ENCODE measurements around the gene MYRIP.
"Not testable (repeated sequence)": the region's sequence is repeated elsewhere in the genome, so short reads cannot be mapped to it uniquely, and the experiment has no call there.

Gene MYRIP

DNA sequence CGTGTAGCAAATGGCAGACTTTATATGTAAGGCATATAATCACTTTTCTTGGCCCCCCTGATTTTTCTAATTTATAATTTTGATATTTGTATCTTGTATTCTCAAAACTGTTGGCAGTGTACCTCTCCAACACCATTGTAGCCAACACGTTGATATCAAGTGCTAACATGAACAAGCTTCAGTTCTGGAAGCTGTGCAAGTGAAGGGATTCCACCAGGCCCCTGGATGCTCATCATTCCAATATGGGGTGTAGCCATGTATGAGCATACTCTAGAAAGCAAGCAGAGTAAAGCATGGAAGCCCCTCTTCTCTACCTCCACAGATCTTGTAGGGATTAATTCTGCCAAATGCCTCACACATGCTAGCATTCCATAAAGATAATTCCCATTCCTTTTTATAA is 211.3 kb downstream of the MYRIP start:
- H3K4me3 ChIP-seq (ENCODE audit: control insufficient read depth, low read depth, low read length) = no peak overlapping the region
- no peak for DNase-seq (ENCODE audit: low read depth)
- TF ChIP-seq, protein P1, sequence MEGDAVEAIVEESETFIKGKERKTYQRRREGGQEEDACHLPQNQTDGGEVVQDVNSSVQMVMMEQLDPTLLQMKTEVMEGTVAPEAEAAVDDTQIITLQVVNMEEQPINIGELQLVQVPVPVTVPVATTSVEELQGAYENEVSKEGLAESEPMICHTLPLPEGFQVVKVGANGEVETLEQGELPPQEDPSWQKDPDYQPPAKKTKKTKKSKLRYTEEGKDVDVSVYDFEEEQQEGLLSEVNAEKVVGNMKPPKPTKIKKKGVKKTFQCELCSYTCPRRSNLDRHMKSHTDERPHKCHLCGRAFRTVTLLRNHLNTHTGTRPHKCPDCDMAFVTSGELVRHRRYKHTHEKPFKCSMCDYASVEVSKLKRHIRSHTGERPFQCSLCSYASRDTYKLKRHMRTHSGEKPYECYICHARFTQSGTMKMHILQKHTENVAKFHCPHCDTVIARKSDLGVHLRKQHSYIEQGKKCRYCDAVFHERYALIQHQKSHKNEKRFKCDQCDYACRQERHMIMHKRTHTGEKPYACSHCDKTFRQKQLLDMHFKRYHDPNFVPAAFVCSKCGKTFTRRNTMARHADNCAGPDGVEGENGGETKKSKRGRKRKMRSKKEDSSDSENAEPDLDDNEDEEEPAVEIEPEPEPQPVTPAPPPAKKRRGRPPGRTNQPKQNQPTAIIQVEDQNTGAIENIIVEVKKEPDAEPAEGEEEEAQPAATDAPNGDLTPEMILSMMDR (IDR thresholded peaks at IDR 0.05; ENCODE audit: control insufficient read depth, insufficient read depth, low read depth, low read length, missing control alignments) = no peak

DNA sequence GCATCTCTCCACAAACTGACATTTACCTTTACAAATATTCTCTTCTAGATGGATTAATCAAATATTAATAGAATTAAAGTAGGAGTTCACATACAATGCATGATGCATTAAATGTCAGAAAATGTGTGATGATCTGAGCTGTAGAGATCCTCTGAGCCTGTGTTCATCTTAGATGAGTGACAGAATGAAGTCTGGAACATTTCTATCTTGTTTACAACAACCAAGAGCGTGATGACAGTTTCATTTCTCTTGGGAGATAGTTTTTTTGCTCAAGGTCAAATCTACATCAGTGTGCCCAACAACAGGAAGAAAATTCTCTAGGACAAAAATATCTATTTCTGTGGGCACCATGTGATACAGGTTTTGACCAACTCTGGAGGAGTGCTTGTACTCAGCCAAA is 211.9 kb downstream of the MYRIP start:
- no peak for DNase-seq (ENCODE audit: low read depth)
- TF ChIP-seq, protein P1 (IDR thresholded peaks at IDR 0.05; ENCODE audit: control insufficient read depth, insufficient read depth, low read depth, low read length, missing control alignments) = no peak
- H3K4me3 ChIP-seq (ENCODE audit: control insufficient read depth, low read depth, low read length) = no peak overlapping the region

DNA sequence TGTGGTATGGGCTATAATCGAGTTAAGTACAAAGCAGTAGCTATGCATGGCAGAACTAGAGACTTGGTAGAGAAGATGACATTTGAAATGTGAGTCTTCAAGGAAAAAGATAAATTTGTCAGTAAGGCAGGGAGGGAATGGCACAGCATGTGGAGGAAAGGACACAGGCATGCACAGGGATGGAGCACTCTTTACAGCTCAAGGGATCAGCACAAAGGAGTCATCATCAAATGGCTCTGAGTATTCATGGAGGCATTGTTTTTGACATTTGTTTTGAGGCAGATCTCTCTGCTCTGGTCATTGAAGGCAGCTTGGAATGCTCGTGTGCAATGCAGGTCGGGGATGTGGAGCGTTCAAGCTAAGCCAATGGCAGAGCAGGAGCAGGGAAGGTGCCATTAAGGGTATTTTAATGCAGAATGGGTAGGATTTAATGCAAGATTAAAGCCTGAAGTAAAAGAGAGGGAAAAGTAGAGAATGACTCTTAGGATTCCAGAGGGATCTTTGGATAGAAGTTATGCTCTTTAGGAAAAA is 213.0 kb downstream of the MYRIP start:
- no peak for DNase-seq (ENCODE audit: low read depth)

GRCh38 chr3:40024526-40024925 is 215.1 kb downstream of the MYRIP start:
- no peak overlapping the region for H3K4me3 ChIP-seq (ENCODE audit: control insufficient read depth, low read depth, low read length)
- TF ChIP-seq, protein P1 (IDR thresholded peaks at IDR 0.05; ENCODE audit: control insufficient read depth, insufficient read depth, low read depth, low read length, missing control alignments) = no peak
- no peak for DNase-seq (ENCODE audit: low read depth)

More for the DNA sequence above, 213.0 kb downstream of the MYRIP start:
- no peak overlapping the region for H3K4me3 ChIP-seq (ENCODE audit: control insufficient read depth, low read depth, low read length)
- TF ChIP-seq, protein P1 (IDR thresholded peaks at IDR 0.05; ENCODE audit: control insufficient read depth, insufficient read depth, low read depth, low read length, missing control alignments) = no peak

DNA sequence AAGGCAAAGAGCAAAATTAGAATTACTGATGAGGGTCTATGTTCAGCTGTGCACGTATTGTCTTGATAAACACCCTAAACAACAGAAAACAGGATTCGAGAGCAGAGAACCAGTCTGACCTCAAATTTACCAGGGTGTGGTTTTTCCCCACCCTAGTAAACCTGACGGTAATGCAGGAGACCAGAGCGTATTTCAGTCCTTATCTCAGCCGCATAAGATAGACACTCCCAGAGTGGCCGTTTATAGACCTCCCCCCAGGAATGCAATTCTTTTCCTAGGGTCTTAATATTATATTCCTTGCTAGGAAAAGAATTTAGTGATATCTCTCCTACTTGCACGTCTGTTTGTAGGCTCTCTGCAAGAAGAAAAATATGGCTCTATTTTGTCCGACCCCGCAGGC is 216.5 kb downstream of the MYRIP start:
- DNase-seq (ENCODE audit: low read depth); H3K4me3 ChIP-seq (ENCODE audit: control insufficient read depth, low read depth, low read length): not testable (repeated sequence)

- TF ChIP-seq, protein P1 (IDR thresholded peaks at IDR 0.05; ENCODE audit: control insufficient read depth, insufficient read depth, low read depth, low read length, missing control alignments) = no peak
- H3K4me3 ChIP-seq (ENCODE audit: control insufficient read depth, low read depth, low read length) = no peak overlapping the region
- no peak for DNase-seq (ENCODE audit: low read depth)
Observed at GRCh38 chr3:40035177-40035576, 225.8 kb downstream of the MYRIP start.

- no peak for DNase-seq (ENCODE audit: low read depth)
- no peak overlapping the region for H3K4me3 ChIP-seq (ENCODE audit: control insufficient read depth, low read depth, low read length)
- TF ChIP-seq, protein P1 (IDR thresholded peaks at IDR 0.05; ENCODE audit: control insufficient read depth, insufficient read depth, low read depth, low read length, missing control alignments) = no peak
Observed at GRCh38 chr3:40037582-40037981, 228.2 kb downstream of the MYRIP start.

Data from AG09309 (cell line).